Activated CD8-positive, alpha-beta memory T cell treated with anti-CD3 and anti-CD28 coated beads for 1 hour (primary cell): ENCODE results near the gene VAMP8.
"Not testable (repeated sequence)": the region's sequence is repeated elsewhere in the genome, so short reads cannot be mapped to it uniquely, and the experiment has no call there.

Experiments used
- DNase-seq, 2 donors: peaks; one replicate each; pipeline ENCODE4 v3.0.0-alpha.2; 2020; ENCODE audit warnings: low read depth in 1 of 2; ENCODE audit errors: extremely low read depth in 1 of 2

The VAMP8 gene

DNA sequence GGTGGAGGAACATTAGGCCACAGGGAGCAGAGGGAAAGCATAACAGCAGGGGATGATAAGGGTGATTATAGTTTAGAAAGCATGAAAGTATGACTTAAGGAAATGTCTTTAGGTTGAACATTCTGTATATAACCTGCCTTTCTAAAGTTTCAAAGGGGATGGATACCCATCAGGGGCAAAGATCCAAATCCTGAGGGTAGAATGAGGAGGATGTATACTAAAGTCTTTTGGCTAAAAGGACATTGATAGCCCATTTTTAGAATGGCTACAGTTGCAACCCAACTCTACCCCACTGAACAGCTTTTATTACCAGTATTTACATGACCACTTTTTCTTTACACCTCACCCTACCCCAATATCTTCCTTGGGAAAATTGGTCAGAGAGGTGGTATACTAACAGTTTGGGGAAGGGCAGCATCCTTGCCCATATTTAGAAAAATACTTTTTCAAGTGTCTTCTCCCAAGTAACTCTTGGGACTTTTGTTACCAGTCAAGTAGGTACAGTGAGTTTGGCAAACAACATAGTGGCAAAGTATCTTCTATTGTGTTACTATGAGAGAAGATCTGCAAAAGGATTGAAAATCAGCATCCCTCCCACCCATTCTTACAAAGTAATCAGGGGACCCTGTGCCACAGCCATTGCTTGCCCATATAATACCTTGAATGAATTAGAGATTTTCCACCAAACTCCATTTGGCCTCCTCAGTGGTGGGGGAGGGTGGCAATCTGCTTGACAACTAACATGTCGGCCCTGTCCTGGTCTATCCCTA lies 30.1 kb upstream of the VAMP8 start:
- DNase-seq: no peak

DNA sequence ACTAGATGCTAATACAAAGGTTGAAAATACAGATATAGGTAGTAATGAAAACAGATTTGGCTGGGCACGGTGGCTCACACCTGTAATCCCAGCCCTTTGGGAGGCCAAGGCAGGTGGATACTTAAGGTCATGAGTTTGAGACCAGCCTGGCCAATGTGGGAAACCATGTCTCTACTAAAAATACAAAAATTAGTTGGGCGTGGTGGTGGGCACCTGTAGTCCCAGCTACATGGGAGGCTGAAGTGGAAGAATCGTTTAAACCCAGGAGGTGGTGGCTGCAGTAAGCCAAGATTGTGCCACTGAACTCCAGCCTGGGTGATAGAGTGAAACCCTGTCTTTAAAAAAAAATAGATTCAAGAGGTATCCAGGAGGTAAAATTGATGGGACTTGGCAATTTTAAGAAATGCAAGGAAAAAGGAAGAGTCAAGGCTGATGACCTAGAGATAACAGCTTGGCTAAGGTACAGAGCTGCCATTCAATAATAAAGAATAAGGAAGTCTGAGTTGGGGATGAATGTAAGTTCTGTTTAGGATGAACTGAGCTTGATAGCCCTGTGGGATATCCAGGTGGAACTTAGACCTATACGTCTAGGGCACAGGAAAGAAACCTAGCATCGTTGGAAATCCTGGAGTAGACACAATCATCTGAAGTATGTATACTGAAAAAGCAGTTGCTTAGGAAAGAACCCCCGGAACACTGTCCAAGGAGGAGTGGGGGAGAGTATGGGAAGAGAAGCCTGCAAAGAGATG lies 29.4 kb upstream of the VAMP8 start:
- DNase-seq: no peak

DNA sequence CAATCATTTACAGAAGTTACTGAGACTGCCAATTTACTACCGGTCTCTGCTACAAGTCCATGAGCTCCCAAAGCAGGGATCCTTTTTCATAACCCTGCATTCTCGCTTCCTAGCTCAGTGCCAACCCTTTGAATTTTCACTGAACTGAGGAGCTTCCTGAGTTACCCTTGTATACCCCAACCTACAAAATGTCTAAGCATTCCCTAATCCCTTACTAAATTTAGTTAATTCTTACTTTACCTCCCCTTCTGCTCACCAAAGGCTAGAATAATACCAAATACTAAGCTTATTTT lies 28.8 kb upstream of the VAMP8 start:
- DNase-seq: no peak

DNA sequence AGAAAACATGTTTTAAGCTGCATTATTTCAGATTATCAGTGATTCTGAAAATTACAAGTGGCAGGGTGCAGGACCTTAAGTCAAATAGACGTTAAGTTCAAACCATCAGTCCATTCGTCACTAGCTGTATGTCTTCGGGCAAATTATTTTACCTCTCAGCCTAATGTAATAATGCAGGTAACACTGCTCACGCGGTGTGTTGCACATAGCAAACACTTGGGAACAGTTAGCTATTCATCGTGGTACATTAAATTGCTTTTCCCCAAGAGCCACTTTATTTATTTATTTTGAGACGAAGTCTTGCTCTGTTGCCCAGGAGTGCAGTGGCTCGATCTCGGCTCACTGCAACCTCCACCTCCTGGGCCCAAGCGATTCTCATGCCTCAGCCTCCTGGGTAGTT lies 28.3 kb upstream of the VAMP8 start:
- no peak for DNase-seq

DNA sequence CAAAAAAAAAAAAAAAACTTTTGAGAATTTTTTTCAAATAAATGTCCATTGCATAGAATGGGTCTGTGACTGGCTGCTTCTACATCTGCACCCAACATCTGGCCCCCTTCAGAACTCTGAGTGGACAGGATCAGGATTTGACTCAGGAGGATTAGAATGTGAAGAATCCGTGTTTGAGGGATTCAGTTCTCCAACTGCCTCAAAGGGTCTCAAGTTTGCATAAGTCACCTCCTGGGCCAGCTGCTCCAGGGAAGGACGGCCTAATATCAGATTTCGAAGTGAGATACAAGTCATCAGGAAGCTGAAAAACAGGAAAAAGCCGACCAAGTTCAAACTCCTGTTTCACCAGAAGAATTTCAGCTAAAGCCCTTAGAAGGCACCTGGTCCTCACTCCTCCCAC lies 27.6 kb upstream of the VAMP8 start:
- no peak for DNase-seq

DNA sequence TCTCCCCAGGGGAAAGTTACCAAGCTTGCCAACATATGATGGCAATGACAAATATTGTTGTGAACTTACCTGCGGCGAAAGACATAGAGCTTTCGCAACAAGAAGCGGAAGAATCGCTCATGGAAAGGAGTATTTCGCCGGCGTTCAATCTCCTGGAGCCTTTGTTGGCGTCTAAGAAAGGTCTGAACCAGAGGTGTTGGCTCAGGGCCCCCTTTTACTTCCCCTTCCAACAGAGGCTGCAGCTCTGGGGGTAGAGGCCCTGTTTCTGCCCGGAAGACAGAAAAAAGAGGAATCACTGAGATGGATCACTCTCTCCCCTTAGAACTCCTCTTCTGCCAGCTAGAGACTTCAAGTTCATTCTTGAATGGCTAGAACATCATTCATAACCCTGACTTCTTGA lies 26.9 kb upstream of the VAMP8 start:
- DNase-seq: no peak

DNA sequence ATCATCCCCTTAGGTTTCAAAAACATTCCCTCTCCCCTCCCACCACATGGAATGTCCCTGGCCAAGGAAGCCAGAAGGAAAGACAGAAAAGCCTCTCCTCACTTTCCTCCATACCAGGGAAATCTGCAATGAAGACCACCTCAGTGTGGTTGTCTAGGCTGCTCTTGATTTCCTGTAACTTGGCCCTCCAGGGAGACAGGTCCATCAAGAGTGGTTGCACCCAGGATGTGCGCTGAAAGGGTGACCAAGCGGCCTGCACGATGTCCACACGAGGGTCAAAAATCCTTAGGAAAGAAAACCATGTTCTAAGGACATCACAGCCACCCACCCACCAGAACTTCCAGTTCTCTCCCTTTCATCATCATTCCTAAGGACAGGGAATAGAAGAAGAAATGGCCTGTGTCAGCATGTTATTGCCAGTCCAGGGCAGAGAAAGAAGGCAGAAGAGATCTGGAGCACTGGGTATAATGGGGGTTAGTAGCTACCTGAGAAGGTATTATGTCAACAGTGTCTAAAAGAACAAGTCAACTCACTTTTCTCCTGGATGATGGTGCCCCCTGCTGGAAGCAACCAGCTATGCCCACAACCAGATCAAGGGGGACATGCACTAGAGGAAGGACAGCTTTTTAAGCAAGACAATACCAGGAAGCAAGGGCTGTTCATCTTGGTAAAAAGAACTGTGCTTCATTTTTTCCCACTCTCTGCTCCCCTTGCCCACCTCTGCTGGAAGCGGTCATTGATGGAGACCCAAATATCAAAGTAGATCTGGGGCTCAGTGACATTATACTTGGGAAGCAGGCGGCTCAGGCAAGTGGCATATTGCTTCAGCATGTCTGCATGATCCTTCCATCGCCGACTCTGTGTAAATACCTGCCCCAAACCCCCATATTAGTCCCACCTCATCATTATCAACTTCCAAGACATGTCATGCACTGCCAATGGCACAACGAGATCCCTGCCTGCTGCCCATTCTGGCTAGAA lies 25.4 kb upstream of the VAMP8 start:
- peak; percentile 79 to 81 for DNase-seq

DNA sequence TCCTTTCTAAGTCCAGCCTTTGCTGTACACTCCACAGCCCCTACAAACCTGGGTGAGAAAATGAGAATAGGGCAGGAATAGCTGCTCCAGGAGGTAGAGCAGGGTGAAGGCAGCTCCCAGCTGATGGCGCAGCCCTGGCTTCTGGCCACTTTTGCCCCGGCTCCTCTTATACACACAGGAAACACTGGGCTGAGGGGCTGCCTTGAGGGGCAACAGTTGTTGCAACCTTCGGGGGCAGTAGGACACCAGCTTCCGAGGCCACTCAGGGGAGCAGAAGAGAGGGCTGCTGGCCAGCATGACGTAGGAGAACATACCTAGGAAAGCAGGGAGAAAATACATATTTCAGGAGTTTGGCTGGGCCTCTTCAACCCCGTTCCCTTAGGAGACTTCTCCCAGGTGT lies 24.2 kb upstream of the VAMP8 start:
- no peak for DNase-seq

DNA sequence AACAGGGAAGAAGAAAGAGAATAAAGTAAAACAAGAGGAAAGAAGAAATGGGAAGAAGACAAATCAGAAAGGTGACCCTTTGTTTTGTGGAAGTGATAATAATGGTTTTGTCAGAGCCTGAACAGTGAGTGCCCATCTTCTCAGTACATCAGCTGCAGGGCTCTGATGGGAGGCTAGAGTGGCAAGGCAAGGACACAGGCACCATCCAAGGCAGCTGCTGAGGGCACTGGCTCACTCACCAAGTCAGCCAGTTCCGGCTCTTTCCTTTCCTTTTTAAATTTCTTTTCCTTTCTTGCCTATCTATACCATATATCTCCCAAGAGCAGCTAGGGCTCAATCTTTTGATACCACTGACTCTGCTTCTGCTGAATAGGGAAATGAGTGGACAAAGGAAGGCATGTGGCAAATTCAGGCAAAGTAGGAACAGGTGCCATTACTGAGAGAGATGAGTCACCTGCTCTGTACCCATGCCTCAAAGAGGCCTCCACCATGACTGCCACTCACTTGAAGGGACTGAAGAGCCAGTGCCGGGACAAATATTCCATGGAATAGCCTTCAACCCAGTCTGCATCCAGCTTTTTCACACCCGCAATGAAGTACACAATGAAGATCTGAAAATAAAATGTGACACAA lies 22.3 kb upstream of the VAMP8 start:
- DNase-seq: no peak

DNA sequence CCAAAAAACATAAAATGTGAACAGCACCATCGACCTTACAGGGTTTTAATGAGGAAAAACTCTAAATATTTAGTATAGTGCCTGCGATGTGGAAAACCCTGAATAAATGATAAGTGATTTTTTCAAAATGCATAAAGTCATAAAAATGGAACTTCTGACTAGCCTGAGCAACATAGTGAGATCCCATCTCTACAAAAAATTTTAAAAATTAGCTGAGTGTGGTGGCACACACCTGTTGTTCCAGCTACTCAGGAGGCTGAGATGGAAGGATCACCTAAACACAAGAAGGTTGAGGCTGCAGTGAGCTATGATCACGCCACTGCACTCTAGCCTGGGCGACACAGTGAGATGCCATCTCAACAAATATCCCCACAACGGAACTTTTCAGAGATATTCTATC lies 20.3 kb upstream of the VAMP8 start:
- DNase-seq: no peak

DNA sequence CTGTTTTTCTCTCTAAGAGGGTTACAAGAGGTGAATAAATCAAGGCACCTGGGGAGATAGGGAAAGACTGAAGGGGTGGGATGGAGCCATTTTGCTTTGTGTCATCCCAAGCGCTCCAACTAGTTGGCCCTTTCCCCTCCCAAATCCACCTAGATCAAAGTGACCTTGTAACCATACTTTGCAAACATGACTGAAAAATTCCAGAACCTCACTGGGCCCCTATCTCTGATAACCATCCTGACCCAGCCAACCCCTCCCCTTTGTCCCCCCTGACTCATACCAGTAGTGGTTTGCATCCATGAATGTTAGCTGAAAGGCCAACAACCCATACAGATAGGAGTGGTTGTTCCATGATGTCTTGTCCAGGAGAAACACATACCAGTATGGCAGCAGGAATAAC lies 19.2 kb upstream of the VAMP8 start:
- DNase-seq: no peak

DNA sequence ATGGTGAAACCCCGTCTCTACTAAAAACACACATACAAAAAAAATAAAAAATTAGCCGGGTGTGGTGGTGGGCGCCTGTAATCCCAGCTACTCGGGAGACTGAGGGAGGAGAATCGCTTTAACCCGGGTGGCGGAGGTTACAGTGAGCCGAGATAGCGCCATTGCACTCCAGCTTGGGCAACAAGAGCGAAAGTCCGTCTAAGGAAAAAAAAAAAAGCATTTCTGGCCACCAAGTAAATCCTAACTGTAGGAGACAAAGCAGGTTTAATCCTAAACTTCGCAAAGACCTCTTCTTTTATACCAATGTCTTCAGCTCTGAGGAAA lies 17.0 kb upstream of the VAMP8 start:
- DNase-seq: not testable (repeated sequence)

DNA sequence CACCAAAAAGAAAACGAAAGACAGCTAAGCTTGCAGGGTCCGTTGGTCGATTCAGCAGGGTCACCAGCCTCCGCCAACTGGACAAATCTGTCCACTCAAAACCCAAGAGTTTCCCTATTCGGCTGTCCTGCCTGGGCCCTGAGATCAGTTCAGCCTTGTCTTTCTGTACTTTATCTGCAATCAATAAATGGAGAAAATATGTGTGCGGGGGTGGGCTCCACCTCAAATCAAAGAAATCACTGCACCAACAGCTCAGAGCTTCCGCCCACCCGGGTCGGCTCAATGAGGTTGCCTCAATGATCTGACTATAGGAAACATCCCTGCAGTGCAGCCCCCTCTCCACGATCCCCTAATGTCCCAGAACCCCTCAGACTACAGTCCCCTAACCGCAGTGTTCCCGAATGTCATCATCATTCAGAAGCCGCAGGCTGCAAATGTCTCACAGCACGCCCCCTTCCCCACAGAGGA lies 16.5 kb upstream of the VAMP8 start:
- no peak for DNase-seq

DNA sequence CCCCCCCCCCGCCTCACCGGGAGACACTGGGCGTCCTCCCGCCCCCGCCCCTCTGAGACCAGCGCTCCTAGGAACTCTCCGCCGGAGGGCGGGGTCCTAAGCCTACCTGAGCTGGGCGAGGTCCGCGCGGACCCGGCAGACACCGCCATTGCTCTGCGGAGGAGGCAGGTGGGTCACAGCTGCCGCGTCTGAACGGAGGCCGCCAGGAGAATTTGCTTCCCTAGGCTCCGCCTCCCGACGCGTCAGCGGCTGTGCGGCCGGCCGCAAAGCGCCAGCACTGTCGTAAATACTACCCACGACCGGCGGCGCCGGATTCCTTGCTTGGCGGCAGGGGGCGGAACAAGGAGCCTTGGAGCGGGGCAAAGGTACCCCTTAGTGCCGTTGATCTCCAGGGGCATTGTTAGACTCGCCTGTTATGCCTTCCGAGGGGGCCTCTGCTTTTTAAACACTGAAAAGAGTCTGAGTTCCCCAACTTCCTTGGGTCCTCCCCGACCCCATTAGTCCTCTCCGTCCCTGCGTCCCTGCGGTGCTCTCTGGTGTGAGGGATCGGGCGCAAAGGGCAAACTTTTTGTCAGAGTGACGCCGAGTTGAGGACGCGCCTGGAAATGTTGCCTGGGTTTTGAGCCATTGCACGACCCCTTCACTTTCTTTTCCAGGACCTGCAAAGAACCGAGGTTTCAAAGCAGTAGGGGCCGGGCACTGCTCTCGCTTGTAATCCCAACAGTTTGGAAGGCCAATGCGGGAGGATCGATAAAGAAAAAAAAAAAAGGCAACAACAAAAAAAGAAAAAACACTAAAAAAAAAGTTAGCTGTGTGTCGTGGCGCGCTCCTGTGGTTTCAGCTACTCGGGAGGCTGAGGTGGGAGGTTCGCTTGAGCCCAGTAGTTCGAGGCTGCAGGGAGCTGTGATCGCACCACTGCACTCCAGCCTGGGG lies 15.8 kb upstream of the VAMP8 start, which contains the start of gene GGCX:
GGCX (minus strand) TSS at position 214 of the 933 bp plus-strand sequence; CDS start at position 149, 65 bp downstream.
- DNase-seq: peak; percentile 83 to 90

DNA sequence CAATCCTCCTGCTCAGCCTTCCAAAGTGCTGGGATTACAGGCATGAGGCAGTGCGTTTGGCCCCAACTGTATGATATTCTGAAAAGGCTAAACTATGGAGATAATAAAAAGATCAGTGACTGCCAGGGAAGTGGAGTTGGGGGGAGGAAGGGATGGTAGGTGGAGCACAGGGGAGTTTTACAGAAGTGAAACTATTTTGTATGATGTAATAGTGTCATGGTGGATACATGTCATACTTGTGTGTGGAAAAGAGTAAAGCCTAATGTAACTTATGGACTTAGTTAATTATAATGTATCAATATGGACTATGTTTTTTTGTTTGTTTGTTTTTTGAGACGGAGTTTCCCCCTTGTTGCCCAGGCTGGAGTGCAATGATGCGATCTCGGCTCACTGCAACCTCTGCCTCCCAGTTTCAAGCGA lies 13.2 kb upstream of the VAMP8 start:
- no peak for DNase-seq

DNA sequence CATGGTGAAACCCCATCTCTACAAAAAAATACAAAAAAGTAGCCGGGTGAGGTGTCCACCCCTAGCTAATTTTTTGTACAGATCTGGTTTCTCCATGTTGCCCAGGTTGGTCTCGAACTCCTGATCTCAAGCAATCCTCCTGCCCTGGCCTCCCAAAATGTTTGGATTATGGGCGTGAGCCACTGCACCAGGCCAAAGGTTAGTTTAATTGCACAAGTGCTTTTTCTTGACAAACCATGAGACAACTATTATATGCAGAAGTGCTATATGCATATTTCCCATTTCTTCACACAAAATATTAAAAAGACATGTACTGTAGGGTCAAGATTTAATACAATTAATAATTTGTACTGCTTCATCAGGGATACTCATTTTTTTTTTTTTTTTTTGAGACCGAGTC lies 11.1 kb upstream of the VAMP8 start:
- DNase-seq: no peak

DNA sequence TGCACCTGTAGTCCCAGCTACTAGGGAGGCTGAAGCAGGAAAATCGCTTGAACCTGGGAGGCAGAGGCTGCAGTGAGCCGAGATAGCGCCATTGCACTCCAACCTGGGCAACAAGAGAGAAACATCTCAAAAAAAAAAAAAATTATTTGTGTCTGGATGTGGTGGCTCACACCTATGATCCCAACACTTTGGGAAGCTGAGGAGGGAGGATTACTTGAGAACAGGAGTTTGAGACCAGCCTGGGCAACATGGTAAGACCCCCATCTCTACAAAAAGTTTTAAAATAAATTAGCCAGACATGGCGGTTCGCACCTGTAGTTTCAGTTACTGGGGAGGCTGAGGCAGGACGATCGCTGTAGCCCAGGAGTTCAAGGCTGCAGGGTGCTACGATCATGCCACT lies 1.6 kb upstream of the VAMP8 start:
- no peak for DNase-seq

DNA sequence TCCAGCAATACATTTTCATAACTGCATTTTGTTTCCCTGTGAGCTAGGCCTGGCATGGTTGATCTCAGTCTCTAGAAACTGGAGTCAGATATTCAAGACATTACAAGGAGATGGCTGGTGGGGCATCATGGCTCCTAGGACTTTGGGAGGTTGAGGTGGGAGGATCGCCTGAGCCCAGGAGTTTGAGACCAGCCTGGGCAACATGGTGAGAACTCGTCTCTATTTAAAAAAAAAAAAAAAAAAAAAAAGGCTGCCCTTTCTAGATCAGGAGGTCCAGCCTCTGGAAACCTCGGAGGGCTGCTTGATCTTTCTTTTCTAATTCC lies 362 bp upstream of the VAMP8 start:
- no peak for DNase-seq

DNA sequence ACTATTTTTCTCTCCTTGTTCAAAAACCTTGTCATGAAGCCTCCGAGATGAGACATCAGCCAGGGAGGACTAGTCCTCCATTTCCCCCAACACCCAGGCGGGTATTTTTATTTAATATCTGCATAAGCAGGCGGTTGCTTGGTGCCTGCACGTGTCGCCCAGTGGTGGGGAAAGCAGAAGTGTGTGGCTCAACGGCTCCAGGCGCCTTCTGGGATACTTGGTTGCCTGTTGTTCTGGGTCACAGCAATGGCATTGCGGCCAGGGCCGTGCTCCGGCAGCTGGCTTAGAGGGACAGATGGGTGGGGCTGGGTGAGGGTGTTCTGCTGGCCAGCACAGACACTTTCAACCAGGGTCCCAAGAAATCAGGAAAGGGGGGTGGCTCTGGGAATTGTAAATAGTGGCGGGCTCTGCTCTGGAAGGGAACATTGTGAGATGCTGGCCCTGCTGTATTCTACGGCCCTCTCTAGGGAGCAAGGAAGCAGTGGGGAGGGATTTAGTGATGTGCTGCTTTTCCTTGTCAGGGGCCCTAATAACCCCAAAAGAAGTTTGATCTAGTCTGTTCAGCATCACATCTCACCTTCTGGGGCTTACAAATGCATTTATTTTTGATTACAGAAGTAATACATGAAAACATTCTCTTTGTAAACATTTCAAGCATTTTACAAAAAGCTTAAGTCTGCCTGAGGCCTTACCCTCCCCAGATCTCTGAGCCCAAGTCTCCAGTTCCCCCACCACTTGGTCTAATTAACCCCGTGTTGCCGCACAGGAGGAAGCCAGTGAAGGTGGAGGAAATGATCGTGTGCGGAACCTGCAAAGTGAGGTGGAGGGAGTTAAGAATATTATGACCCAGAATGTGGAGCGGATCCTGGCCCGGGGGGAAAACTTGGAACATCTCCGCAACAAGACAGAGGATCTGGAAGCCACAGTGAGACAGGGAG lies 1.1 kb downstream of the VAMP8 start:
- DNase-seq: no peak
